Fibroblast of skin of right quadriceps (primary cell): ENCODE measurements around the gene NCSTN.

Experiments
- DNase-seq: peaks from one replicate; pipeline ENCODE4 v3.0.0-alpha.2; 2013

Gene NCSTN

DNA sequence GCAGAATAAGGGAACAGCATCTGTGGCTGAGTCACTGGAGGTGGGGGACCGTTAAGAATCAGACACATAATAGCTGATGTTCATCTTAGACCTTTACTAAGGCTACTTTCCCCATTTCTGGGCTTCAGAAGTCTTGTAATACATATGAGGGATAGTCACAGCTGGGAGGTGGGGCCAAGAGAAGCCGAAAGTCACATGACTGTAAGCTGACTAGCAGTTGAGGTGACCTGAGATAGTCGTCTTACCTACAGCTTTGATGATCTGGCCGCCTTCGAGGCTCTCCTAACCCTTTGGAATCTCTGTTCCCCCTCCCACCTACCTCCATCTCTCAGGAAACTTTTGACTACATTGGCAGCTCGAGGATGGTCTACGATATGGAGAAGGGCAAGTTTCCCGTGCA is 9.4 kb downstream of the NCSTN start:
- DNase-seq = no peak

DNA sequence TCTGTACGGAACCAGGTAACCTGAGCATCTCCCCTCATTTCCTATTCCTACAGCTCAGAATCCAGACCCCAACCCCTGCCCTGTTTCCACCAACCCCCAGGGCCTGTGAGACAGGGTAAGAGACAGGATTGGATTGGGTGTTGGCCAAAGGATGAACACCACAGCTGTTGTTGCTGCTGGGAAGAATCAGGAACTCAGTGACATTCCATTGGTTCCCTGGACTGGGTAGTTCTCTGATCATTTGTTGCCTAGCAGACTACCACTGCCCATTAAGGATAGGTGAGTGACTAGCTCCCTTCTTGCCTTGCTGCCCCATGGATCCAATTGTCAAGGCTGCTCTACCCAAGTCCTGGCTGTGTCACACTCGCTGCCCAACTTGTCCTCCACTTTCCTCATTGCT is 10.0 kb downstream of the NCSTN start:
- DNase-seq = no peak

DNA sequence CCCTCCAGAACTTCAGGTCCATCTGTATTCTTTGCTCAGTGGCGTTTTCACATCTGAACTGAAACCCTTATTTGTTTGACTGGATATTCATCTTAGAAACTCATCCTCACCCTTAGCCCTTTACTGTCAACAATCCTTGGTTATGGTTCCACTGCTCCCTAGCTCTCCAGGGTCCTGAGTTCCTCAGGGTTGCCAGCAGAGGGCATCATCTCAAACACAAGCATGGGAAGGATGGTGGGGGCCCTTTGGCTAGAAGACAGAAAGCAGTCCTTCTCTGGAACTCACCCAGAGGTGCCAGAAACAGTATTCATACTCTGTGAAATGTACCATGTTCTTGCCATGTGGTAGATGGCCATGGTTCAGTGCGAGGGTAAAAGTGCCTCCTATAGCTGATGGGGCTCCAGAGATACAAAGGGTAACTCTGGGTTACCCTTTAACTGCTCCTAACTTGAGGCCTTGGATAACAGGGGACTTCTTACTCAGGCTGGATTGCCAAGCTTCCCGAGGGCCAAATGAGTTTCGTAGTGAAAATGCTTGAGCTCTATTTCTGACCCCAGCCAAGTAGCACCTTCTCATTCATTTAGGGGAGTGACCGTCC is 11.3 kb downstream of the NCSTN start:
- peak; percentile 24 for DNase-seq

DNA sequence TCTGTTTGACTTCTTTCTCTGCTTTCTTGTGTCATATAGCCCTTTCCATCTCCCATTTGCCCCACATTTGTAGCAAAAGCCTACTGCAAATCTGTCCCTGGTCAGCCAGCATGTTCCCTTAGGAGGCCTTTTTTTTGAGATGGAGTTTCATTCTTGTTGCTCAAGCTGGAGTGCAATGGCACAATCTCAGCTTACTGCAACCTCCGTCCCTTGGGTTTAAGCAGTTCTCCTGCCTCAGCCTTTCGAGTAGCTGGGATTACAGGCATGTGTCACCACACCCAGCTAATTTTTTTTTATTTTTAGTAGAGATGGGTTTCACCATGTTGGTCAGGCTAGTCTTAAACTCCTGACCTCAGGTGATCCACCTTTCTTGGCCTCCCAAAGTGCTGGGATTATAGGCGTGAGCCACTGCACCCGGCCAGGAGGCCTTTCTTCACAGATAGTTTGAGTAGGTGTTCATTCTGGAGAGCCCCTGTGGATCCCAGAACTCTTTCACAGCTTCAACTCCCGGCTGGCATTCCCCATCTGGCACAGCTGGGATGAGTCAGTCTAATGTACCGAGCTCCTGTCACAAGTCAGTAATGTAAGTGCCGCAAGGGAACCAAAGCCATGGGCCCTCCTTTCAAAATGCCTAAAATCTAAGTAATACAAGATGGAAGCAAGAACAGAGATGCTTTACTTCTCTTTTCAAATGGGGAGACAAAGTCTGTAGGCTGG is 14.3 kb downstream of the NCSTN start:
- no peak for DNase-seq

DNA sequence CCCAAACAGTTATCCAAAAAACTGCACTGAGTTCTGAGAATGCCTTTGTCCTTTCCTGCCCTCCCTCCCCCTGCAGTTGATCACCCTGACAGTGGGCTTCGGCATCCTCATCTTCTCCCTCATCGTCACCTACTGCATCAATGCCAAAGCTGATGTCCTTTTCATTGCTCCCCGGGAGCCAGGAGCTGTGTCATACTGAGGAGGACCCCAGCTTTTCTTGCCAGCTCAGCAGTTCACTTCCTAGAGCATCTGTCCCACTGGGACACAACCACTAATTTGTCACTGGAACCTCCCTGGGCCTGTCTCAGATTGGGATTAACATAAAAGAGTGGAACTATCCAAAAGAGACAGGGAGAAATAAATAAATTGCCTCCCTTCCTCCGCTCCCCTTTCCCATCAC is 14.9 kb downstream of the NCSTN start:
- no peak for DNase-seq

DNA sequence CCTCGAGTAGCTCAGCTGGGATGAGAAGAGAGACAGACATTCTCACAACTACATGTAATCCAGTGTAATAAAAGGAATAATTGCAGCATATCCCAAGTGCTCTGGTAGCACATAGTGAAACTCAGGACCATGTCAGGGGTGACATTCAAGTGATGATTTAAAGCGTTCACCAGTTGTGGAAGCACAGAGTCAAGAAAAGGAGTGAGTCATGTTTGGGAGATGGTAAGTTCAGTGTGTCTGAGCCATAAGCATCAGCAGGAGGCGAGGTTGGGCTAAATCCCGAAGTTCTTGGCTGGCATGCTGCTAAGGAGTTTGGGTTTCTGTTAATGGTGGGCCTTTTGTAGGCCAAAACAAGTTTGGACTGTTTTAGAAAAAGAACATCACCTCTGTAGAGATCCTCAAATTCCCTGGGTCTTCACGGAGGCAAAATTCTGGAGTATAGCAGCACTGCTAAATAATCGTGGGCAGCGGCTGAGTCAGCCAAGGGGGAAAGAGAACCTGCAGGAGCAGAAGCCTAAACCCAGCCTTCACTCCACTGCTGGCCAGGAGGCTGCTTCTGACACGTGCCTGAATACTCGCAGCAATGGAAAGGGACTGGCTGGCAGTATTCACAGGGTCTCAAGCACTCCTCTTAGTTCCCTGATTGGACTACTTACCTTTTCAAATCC is 16.5 kb downstream of the NCSTN start:
- peak; percentile 22 for DNase-seq

DNA sequence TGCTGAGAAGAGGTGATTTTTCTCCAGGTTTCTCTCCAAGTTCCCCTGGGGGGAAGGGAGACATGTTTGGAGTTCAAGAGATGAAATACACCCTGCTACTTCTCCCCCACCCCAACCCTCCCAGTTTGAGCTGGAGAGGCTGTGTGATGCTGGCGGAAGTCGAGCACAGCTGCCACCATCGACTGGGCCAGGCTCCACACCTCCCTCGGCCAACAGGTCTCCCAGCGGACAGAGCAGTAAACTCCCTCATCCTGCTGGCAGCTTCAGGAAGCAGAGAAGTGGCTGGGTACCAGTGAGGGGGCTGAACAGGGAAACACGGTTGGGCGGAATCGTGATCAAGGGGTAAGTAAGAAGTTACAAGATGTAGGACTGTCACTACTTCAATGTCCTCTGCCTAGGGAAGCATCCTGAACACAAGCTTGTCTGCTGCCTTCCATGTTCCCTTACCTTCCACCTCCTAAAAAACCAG is 17.1 kb downstream of the NCSTN start:
- no peak for DNase-seq

DNA sequence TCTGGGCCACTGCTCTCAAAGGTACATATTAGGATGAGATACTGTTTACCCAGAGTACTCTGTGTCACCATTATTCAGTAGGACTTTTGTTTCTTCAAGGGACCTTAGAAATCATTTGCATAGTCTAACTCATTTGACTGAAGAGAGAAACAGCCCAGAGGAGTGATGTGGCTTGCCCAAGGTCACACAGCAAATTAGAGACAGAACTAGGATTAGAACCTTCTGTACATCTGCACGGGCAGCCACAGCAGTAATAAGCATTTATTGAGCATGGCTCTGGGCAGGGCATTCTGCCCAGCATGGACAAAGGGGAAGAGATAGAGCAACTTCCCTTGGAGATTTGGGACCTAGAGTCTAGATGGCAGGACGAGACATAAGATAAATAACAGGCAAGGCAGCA is 18.0 kb downstream of the NCSTN start:
- DNase-seq = no peak

DNA sequence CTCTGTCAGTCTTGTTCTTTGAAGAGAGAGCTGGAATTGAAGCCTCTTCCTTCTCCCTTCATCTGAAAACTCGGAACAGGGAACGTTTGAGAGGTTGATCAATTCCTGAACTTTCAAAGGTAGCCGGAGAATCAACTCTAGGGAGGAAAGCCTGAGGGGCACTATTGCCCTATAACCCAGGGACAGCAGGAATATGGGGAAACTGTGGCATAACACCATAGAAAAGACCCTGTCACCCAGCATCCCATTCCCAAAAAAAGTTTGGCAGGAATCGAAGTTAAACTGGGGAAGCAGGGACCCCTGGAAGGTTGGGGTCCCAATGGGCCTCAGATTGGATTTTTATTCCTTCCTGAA is 18.6 kb downstream of the NCSTN start:
- DNase-seq = no peak

DNA sequence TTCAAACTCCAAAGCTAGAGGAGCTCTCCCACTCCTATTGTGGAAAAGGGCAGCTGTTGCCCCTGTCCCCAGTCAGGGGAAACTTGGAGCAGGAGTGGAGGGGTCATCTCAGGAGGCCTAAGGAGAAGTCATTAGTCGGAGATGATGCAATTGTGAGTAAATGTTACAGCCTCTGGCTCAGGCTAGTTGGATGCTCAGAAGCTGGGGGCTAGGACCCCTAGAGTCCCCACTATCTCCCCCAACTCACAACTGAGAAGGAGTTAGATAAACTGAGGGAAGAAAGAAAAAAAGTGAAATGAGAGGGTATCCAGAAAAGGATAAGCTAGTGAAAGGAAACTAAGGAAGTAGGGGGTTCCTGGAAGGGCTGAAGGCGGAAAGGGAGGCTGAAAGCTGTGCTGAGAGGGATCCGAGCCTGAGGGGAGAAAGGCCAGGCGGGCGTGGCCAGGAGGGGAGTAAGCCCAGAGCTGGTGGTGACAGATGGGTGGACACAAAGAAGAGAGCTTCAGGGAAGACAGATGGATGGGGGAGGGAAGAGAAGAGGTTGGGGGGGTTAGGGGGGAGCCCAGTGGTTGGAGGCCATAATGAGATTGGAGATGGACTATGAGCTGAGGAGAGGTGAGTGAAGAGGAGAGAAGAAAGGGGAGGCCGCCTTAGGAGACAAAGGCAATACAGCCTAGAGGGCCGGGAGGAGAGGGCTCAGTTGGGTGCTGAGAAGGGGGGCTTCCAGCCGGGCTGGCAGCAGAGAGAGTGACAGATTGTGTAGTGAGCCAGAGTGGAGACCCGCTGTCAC is 19.2 kb downstream of the NCSTN start:
- peak; percentile 29 for DNase-seq

DNA sequence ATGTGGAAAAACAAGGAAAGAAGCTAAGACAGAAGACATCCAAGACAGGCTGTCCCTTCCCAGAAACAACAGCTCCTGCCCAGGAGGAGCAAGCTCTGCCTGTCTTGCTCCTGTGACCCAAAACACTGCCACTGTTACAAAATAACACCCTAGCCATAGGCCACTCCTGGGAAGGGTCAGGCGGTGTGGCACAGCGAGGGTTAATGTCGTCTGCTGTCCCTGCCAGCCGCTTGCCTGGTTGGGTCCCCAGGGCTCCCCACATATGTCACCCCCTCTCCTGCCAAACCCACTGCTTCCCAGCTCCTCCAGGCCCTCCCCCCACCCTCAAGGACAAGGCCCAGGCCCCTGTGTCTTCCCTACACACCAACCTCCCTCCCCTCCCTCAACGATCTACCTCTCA is 19.8 kb downstream of the NCSTN start:
- DNase-seq = no peak

DNA sequence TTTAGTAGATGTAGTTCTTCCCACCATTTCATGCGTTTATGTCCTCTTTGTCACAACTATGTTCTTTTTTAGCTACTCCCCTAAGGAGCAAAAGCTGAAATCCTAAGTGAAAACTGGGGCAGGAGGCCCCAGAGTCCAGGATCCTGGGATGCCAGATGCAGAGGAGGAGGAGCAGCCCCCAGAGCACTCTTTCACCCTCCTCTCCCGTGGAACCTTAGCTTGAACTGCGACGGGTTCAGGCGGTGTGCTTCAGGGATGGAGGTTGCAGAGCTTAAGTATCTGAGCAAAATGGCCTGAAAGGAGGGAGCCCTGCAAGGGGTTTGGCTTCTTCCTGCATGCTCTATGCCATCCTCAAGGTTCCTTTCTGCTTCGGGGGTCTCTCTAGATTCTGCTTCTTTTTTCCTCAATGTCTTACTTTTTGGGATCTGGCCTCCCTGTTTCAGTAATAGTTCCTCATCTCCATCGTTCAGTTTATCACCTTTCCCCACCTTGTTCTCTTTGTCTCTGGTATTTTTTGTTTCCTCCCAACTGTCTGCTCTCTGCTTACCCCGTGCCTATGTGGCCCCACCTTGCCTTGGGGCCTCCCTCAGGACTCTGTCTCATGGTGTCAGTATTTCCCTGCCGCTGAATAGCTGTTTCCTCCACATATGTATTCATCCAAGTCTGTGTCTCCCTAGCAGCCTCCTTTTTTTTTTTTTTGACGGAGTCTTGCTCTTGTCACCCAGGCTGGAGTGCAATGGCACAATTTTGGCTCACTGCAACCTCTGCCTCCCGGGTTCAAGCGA is 21.0 kb downstream of the NCSTN start:
- DNase-seq = no peak

DNA sequence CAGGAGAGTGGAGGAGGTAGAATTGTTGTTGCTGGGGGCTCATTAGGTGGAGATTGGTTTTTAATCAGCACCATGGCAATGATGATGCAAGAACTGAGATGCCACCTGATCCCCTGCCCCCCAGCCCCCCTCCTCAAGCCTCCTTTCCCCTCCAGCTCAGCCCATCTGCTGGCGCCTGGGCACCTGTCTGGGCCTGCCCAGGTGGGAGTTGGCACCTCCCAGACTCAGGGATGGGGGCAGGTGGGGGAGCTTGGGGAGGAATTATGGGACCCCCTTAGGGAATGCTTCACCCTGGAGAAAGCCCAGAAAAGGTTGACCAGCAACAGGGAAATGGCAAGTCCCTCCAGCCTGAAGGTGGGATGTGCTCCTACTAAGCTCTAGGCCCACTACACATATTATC is 22.1 kb downstream of the NCSTN start:
- no peak for DNase-seq

DNA sequence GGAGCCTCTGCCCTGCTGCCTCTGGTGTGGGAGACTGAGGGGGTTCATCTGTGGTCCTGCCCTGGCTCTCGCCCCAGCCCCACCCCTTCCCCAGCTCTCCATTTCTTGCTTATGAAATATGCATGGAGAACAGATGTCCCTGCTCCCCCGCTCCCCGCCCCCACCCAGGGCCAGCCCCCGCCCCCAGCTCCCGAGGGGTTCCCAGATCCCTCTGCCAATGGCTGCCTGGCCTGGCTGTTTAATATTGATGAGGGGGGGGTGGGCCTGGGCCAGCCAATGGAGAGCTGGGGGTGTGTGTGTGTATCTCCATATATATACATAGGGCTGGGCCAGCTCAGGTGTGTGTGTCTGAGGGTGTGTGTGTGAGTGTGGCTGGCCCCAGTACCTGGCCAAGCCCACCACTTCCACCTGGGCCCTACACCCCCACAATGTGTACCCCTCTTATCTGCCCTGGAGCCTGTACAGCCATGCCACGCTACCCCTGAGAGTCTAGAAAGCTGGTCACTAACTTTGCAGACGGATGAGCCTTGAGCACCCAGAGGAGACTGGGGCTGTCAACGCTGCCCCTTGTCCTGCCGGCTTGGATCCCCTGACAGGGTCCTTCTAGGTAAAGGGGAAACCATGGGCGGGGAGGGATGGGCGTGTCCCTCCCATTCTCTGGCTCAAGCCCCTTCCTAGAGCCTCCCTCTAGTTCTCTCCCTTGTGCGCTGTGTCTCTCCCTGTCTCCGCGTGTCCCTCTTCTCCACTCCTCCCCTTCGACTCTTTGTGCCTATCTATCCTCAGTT is 23.7 kb downstream of the NCSTN start, which contains the start of gene NHLH1:
Gene NHLH1 (plus strand): TSS at position 341 of the 785 bp plus-strand sequence. CDS start 3,661 bp downstream, outside the sequence.
- DNase-seq = no peak

DNA sequence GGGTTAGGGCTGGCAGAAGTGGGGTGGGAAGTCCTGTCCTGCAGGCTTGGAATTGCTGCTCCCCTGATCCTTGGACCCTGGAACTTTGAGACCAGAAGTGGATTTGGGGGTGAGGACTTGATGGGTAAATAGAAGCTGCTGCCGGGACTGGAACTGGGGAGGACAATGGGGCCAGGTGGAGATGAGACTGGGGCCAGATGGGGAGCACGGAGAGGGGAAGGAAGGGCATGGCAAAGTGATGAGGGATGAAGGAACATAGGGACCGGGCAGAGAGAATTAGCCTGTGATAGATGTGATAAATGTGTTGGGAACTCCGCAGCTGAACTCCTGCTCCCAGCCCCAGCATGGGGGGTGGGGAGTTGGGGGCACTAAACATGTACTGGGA is 24.3 kb downstream of the NCSTN start:
- no peak for DNase-seq

DNA sequence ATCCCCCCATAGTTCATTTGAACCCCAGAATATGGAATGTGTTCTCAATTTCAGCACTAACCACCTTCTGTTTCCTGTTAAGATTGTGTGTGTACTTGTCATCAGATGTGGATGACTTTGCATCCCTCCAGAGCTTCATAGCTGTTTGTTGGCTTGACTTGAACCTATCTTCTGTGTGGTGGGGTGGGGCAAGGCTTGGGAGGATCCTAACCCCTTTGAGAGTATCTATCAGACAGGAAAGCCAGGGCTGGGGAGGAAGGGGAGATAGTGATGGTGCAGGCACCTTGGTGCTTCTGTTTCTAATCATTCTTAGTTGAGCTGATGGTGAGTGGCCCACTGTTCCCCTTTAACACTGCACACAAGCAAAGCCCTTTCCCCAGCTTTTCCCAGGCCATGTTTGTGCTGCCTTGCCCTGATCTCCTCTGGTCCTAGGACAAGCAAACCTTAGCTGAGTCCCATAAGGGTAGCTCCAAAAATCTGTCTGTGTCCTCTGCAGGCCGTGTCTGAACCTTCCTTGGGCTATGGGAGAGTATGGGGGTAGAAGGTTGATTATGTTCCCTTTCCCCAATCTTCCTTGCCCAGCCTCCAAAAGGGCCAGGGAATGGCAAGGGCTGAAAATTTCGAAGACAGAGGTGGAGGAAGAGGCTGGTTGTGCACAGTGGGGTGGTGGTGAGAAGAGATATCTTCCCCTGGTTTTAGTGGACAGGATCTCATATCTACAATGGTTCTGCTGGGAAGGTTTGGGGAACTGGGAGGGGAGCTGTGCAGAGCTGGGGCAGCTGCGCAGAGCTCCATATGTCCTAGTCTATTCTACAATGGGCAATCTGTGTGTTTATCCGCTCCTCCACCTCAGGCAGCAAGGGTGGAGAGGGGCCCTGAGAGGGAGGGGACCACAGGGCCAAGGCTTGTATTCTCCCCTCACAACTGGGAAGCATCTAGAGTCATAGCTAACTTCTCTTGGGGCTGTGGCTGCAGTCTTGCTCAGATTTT is 25.0 kb downstream of the NCSTN start:
- no peak for DNase-seq

DNA sequence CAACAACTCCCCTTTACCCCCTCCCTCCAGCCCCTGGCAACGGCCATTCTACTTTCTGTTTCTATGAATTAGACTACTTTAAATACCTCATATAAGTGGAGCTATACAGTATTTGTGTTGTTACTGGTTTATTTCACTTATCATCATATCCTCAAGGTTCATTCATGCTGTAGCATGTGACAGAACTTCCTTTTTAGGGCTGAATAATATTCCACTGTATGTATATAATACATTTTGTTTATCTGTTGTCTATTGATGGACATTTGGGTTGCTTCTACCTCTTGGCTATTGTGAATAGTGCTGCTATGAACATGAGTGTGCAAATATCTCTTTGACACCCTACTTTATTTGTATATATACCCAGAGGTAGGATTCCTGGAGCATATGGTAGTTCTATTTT is 25.9 kb downstream of the NCSTN start:
- DNase-seq = no peak

DNA sequence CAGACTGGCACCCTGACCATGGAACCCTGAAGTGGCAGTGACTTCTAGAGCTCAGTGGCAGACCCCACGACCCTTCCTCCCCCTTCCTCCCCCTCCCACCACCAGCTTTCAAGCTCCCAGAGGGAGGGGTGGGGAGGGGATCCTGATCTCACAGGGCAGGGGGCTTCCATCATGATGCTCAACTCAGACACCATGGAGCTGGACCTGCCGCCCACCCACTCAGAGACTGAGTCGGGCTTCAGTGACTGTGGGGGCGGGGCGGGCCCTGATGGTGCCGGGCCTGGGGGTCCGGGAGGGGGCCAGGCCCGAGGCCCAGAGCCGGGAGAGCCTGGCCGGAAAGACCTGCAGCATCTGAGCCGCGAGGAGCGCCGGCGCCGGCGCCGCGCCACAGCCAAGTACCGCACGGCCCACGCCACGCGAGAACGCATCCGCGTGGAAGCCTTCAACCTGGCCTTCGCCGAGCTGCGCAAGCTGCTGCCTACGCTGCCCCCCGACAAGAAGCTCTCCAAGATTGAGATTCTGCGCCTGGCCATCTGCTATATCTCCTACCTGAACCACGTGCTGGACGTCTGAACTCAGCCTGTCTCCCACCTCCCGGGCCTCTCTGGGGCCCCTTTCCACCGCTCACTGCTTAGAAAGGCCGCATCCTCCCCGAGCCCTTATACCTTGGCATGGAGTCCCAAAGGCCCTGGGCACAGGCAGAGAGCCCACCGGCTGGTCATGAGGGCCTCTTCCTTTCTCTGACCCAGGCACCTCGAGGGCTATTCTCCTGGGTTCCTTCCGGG is 27.6 kb downstream of the NCSTN start:
- no peak for DNase-seq

DNA sequence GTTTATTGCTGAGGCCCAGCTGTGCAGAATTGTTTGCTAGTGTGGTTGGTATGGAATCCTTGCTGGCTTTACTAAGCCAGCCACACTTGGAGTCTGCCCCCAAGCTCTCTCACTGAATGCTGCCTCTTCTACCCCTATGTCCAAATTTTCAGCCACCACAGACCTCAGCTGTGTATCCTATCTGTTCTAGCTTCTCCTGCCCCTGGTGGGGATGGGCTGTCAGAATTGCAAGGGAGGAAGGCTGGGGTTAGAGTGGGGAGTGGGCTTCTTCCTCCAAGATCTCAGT is 28.1 kb downstream of the NCSTN start:
- no peak for DNase-seq

DNA sequence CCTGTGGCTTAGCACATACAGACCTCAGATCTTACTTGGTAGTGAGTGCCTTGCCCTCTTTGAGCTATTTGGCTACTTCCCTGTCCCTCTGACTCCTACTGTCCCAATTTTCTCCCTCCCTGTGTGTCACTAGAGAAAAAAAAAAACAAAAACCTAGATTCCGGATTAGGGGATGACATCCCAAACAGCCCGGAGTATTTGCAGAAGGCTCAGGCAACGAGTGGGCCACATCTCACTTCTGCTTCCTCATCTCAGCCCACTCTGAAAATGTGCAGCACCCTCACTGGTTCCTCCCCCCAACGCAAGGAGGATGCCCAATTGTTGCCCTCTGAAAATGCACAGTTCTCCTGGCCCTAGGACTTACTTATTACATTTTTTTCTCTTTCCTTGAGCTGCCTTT is 28.6 kb downstream of the NCSTN start:
- no peak for DNase-seq
